Esophagus (tissue), 2 donors: Measurements from ENCODE around the gene ANKMY1. TPM values are rescaled to one million over a fixed set of nuclear protein-coding genes. Genes with fewer than 3 reads are reported as not detected.

Experiments used
- H3K27ac ChIP-seq, 2 donors: one replicate each; pipeline ENCODE4 v1.5.1; 2013; ENCODE audit warnings: low read depth in 2 of 2, mild to moderate bottlenecking in 2 of 2, inconsistent platforms in 1 of 2, low read length in 1 of 2, moderate library complexity in 1 of 2
- H3K27me3 ChIP-seq, 2 donors: one replicate each; pipeline ENCODE4 v1.6.1; 2013; ENCODE audit warnings: low read length in 2 of 2, control low read depth in 1 of 2, mild to moderate bottlenecking in 1 of 2; ENCODE audit not compliant: insufficient read depth in 2 of 2, control insufficient read depth in 1 of 2
- H3K36me3 ChIP-seq, 2 donors: one replicate each; pipeline ENCODE4 v1.6.1; 2013; ENCODE audit warnings: low read length in 1 of 2; ENCODE audit not compliant: control insufficient read depth in 2 of 2, insufficient read depth in 2 of 2
- H3K4me1 ChIP-seq, 2 donors: one replicate each; pipeline ENCODE4 v1.6.1; 2013; ENCODE audit warnings: low read length in 1 of 2; ENCODE audit not compliant: control insufficient read depth in 2 of 2, insufficient read depth in 2 of 2
- H3K4me3 ChIP-seq, 2 donors: one replicate each; pipeline ENCODE4 v1.5.1; 2013; ENCODE audit warnings: low read length in 2 of 2, mild to moderate bottlenecking in 2 of 2, low read depth in 1 of 2, moderate library complexity in 1 of 2
- H3K9me3 ChIP-seq, 2 donors: one replicate each; pipeline ENCODE4 v1.6.1; 2013; ENCODE audit warnings: mild to moderate bottlenecking in 2 of 2, low read depth in 1 of 2, low read length in 1 of 2, moderate library complexity in 1 of 2; ENCODE audit not compliant: control insufficient read depth in 2 of 2, insufficient read depth in 1 of 2
- WGBS, 2 donors: extraction: QIAGEN DNeasy Blood & Tissue Kit; methylation state at CpG; one replicate each; pipeline ENCODE4 v1.1.7; 2013; 5-methylcytosine and 5-hydroxymethylcytosine counted together
- polyA plus RNA-seq, 2 donors: library from polyadenylated mRNA; stranded (reverse); fragments of 200-250 nt; gene quantifications; one replicate each; pipeline ENCODE4 v1.2.3, GENCODE V29; 2013
- donor health status: healthy with polysubstance abuse.
- donor health status: Bipolar disorder and iron deficiency.

The ANKMY1 gene
- polyA plus RNA-seq, 2 donors: 4.8 to 16.2 TPM

GRCh38 chr2:240574386-240575100, 16.8 kb upstream of the ANKMY1 start:
- WGBS, 2 donors: 71 to 73% methylated on average over 20 to 21 of the region's 21 CpGs
- no peaks in the 10 kb centered on the region for H3K9me3 ChIP-seq
- H3K4me3 ChIP-seq: peak overlapping the region; percentile 12 to 18
- H3K27ac ChIP-seq: peak overlapping the region; percentile 85 to 88
- peaks cover 4 to 55% of the 10 kb centered on the region in 2 donors for H3K36me3 ChIP-seq
- H3K4me1 ChIP-seq: peaks cover 14 to 53% of the 10 kb centered on the region in 2 donors
- H3K27me3 ChIP-seq: no peaks in the 10 kb centered on the region

GRCh38 chr2:240573516-240574385, 16.0 kb upstream of the ANKMY1 start:
- Histone ChIP-seq H3K27me3 (no peaks in the 10 kb centered on the region), H3K4me1 (peaks cover 19 to 50% of the 10 kb centered on the region in 2 donors), H3K9me3 (no peaks in the 10 kb centered on the region), H3K27ac (peak overlapping the region in 1 of 2 donors; percentile 85), H3K4me3 (no peak overlapping the region), H3K36me3 (peaks cover 4 to 55% of the 10 kb centered on the region in 2 donors)
- WGBS, 2 donors: 90 to 91% methylated on average over 37 of the region's 37 CpGs

- Histone ChIP-seq H3K27me3 (no peaks in the 10 kb centered on the region), H3K4me1 (peaks cover 19 to 45% of the 10 kb centered on the region in 2 donors), H3K9me3 (no peaks in the 10 kb centered on the region), H3K4me3 (no peak overlapping the region), H3K27ac (no peak overlapping the region), H3K36me3 (peaks cover 4 to 52% of the 10 kb centered on the region in 2 donors)
- 87 to 90% methylated on average over 17 to 20 of the region's 20 CpGs for WGBS, 2 donors
Measured at GRCh38 chr2:240573071-240573515, 15.3 kb upstream of the ANKMY1 start.

GRCh38 chr2:240572141-240573031, 14.6 kb upstream of the ANKMY1 start:
- Histone ChIP-seq H3K27ac (no peak overlapping the region), H3K4me3 (no peak overlapping the region), H3K4me1 (peaks cover 19 to 48% of the 10 kb centered on the region in 2 donors), H3K36me3 (peaks cover 0 to 45% of the 10 kb centered on the region in 2 donors), H3K9me3 (no peaks in the 10 kb centered on the region), H3K27me3 (no peaks in the 10 kb centered on the region)
- 88 to 89% methylated on average over 30 of the region's 30 CpGs for WGBS, 2 donors

GRCh38 chr2:240571314-240571973, 13.7 kb upstream of the ANKMY1 start:
- Histone ChIP-seq H3K9me3 (no peaks in the 10 kb centered on the region), H3K36me3 (peaks cover 0 to 36% of the 10 kb centered on the region in 2 donors), H3K27me3 (no peaks in the 10 kb centered on the region), H3K27ac (no peak overlapping the region), H3K4me1 (peaks cover 24 to 57% of the 10 kb centered on the region in 2 donors), H3K4me3 (no peak overlapping the region)
- 85 to 90% methylated on average over 18 of the region's 18 CpGs for WGBS, 2 donors

- H3K4me3 ChIP-seq: no peak overlapping the region
- H3K27ac ChIP-seq: peak overlapping the region in 1 of 2 donors; percentile 11
- H3K36me3 ChIP-seq: peaks cover 0 to 30% of the 10 kb centered on the region in 2 donors
Measured at GRCh38 chr2:240570531-240571313, 12.9 kb upstream of the ANKMY1 start.

GRCh38 chr2:240569998-240570530, 12.3 kb upstream of the ANKMY1 start:
- peak overlapping the region in 1 of 2 donors; percentile 1 for H3K27ac ChIP-seq
- no peaks in the 10 kb centered on the region for H3K27me3 ChIP-seq
- peaks cover 32 to 54% of the 10 kb centered on the region in 2 donors for H3K4me1 ChIP-seq
- H3K4me3 ChIP-seq: peak overlapping the region; percentile 80 to 87
- H3K36me3 ChIP-seq: peaks cover 0 to 29% of the 10 kb centered on the region in 2 donors
- WGBS, 2 donors: 80 to 85% methylated on average over 15 of the region's 15 CpGs
- no peaks in the 10 kb centered on the region for H3K9me3 ChIP-seq

More at GRCh38 chr2:240570531-240571313, 12.9 kb upstream of the ANKMY1 start:
- WGBS, 2 donors: 81 to 84% methylated on average over 11 of the region's 11 CpGs
- no peaks in the 10 kb centered on the region for H3K9me3 ChIP-seq
- H3K4me1 ChIP-seq: peaks cover 28 to 55% of the 10 kb centered on the region in 2 donors
- H3K27me3 ChIP-seq: no peaks in the 10 kb centered on the region

GRCh38 chr2:240569523-240569997, 11.8 kb upstream of the ANKMY1 start:
- Histone ChIP-seq H3K4me1 (peaks cover 32 to 53% of the 10 kb centered on the region in 2 donors), H3K9me3 (no peaks in the 10 kb centered on the region), H3K27ac (peak overlapping the region in 1 of 2 donors; percentile 92), H3K36me3 (peaks cover 0 to 24% of the 10 kb centered on the region in 2 donors), H3K4me3 (peak overlapping the region; percentile 80 to 87), H3K27me3 (no peaks in the 10 kb centered on the region)
- WGBS, 2 donors: 70 to 73% methylated on average over 9 of the region's 9 CpGs
